AG04449 (cell line): ENCODE measurements around the gene ARF5.

ENCODE experiments used
- CTCF ChIA-PET: fragments of 350-600 bp; formaldehyde crosslinking; extraction: SDS; loops from one replicate; lab custom pipeline; 2021; ENCODE audit warnings: antibody characterized with exemption; lab: Yijun Ruan, JAX
- POLR2A ChIA-PET: fragments of 400-600, 350-600 bp; formaldehyde crosslinking; extraction: SDS; loops from one replicate; lab custom pipeline; 2020; ENCODE audit warnings: antibody characterized with exemption, inconsistent platforms; lab: Yijun Ruan, JAX
- DNase-seq: peaks from one replicate; pipeline ENCODE4 v3.0.0-alpha.2; 2010; ENCODE audit warnings: low read depth, low spot score
- H3K4me3 ChIP-seq: 2 replicates; pipeline ENCODE4 v1.5.1; 2011; ENCODE audit warnings: low read depth, mild to moderate bottlenecking, control low read depth, low read length
- CTCF ChIP-seq: IDR thresholded peaks from one replicate; pipeline ENCODE4 v1.5.1; 2011; ENCODE audit warnings: mild to moderate bottlenecking, moderate library complexity, low read length, control low read depth, inconsistent platforms; ENCODE audit not compliant: insufficient read depth; ENCODE audit errors: missing control alignments

Gene ARF5

GRCh38 chr7:127635659-127636285, 47.6 kb downstream of the ARF5 start:
- POLR2A ChIA-PET: interaction anchor here (0.6 kb wide), 2 partner anchors 416 to 460 kb away, joined by 3 read pairs; no protein-coding TSS in a partner anchor
- no peak for DNase-seq
- CTCF ChIA-PET: no interaction called here
- H3K4me3 ChIP-seq: no peak overlapping the region
- TF ChIP-seq CTCF: no peak

- ChIA-PET POLR2A (no interaction called here), CTCF (no interaction called here)
- no peak overlapping the region for H3K4me3 ChIP-seq
- no peak for TF ChIP-seq CTCF
- DNase-seq: no peak
Observed at GRCh38 chr7:127638197-127638596, 50.0 kb downstream of the ARF5 start.
